ENCODE measurements around the gene CAP2. TPM values are rescaled to one million over a fixed set of nuclear protein-coding genes. Genes with fewer than 3 reads are reported as not detected.

Gene CAP2
- total RNA-seq, 1 donor from 2014 or later: 55.3 TPM

- peak; percentile 51 for DNase-seq (ENCODE audit: low read depth)
- Mint-ChIP-seq H3K9me3 (ENCODE audit: unreplicated experiment) (no peaks in the 10 kb centered on the region), H3K4me3 (ENCODE audit: unreplicated experiment) (no peak overlapping the region)
Measured at GRCh38 chr6:17349427-17349826, 44.0 kb upstream of the CAP2 start.

GRCh38 chr6:17352302-17352701, 41.1 kb upstream of the CAP2 start:
- Mint-ChIP-seq H3K27me3 (ENCODE audit: low read depth, unreplicated experiment) (no peaks in the 10 kb centered on the region), H3K4me3 (ENCODE audit: unreplicated experiment) (no peak overlapping the region), H3K9me3 (ENCODE audit: unreplicated experiment) (no peaks in the 10 kb centered on the region), H3K36me3 (ENCODE audit: low read depth, unreplicated experiment) (no peaks in the 10 kb centered on the region), H3K4me1 (ENCODE audit: low read depth, unreplicated experiment) (peaks cover 3% of the 10 kb centered on the region), H3K27ac (ENCODE audit: unreplicated experiment) (peak overlapping the region; percentile 34)
- no peak for FAIRE-seq
- H3K36me3 ChIP-seq (ENCODE audit: insufficient read depth, low read length): no peaks in the 10 kb centered on the region
- H4K20me1 ChIP-seq (ENCODE audit: insufficient read depth, low read length): no peaks in the 10 kb centered on the region
- no peak overlapping the region for H3K9ac ChIP-seq (ENCODE audit: low read length)
- TF ChIP-seq EZH2 (IDR thresholded peaks at IDR 0.05; ENCODE audit: insufficient read depth, low read length): no peak
- no peak for TF ChIP-seq CTCF (IDR thresholded peaks at IDR 0.05; ENCODE audit: insufficient read depth, low read depth, low read length)
- peaks cover 6% of the 10 kb centered on the region for H3K4me1 ChIP-seq (ENCODE audit: insufficient read depth, low read length)
- peak overlapping the region; percentile 26 for H3K27ac ChIP-seq (ENCODE audit: low read depth, low read length)
- peak; percentile 21 for DNase-seq (ENCODE audit: low read depth)
- no peaks in the 10 kb centered on the region for H3K9me3 ChIP-seq (ENCODE audit: insufficient read depth, low read depth, low read length)
- H2AFZ ChIP-seq (ENCODE audit: low read depth, low read length): no peak overlapping the region
- no peaks in the 10 kb centered on the region for H3K79me2 ChIP-seq (ENCODE audit: insufficient read depth, low read length)
- no peak overlapping the region for H3K4me3 ChIP-seq (ENCODE audit: insufficient read depth, low read depth, low read length)
- H3K4me2 ChIP-seq (ENCODE audit: low read length): no peak overlapping the region
- H3K27me3 ChIP-seq (ENCODE audit: insufficient read depth, low read length): no peaks in the 10 kb centered on the region

More at GRCh38 chr6:17349427-17349826, 44.0 kb upstream of the CAP2 start:
- Mint-ChIP-seq H3K27me3 (ENCODE audit: low read depth, unreplicated experiment) (peaks cover 6% of the 10 kb centered on the region), H3K36me3 (ENCODE audit: low read depth, unreplicated experiment) (peaks cover 1% of the 10 kb centered on the region), H3K27ac (ENCODE audit: unreplicated experiment) (no peak overlapping the region), H3K4me1 (ENCODE audit: low read depth, unreplicated experiment) (no peaks in the 10 kb centered on the region)
- no peak overlapping the region for H3K4me3 ChIP-seq (ENCODE audit: insufficient read depth, low read depth, low read length)
- no peak overlapping the region for H2AFZ ChIP-seq (ENCODE audit: low read depth, low read length)
- TF ChIP-seq CTCF (IDR thresholded peaks at IDR 0.05; ENCODE audit: insufficient read depth, low read depth, low read length) (no peak), EZH2 (IDR thresholded peaks at IDR 0.05; ENCODE audit: insufficient read depth, low read length) (no peak)
- no peaks in the 10 kb centered on the region for H3K4me1 ChIP-seq (ENCODE audit: insufficient read depth, low read length)
- H3K79me2 ChIP-seq (ENCODE audit: insufficient read depth, low read length): no peaks in the 10 kb centered on the region
- H3K9ac ChIP-seq (ENCODE audit: low read length): no peak overlapping the region
- no peaks in the 10 kb centered on the region for H3K27me3 ChIP-seq (ENCODE audit: insufficient read depth, low read length)
- H3K4me2 ChIP-seq (ENCODE audit: low read length): no peak overlapping the region
- H3K36me3 ChIP-seq (ENCODE audit: insufficient read depth, low read length): no peaks in the 10 kb centered on the region
- no peaks in the 10 kb centered on the region for H3K9me3 ChIP-seq (ENCODE audit: insufficient read depth, low read depth, low read length)
- FAIRE-seq: no peak
- H3K27ac ChIP-seq (ENCODE audit: low read depth, low read length): no peak overlapping the region
- no peaks in the 10 kb centered on the region for H4K20me1 ChIP-seq (ENCODE audit: insufficient read depth, low read length)

- no peak for FAIRE-seq
Measured at GRCh38 chr6:17353440-17354175, 39.8 kb upstream of the CAP2 start.

More at GRCh38 chr6:17353440-17354175, 39.8 kb upstream of the CAP2 start:
- Histone ChIP-seq H3K4me2 (ENCODE audit: low read length) (no peak overlapping the region), H3K27ac (ENCODE audit: low read depth, low read length) (no peak overlapping the region), H3K79me2 (ENCODE audit: insufficient read depth, low read length) (no peaks in the 10 kb centered on the region), H3K27me3 (ENCODE audit: insufficient read depth, low read length) (no peaks in the 10 kb centered on the region), H3K4me3 (ENCODE audit: insufficient read depth, low read depth, low read length) (no peak overlapping the region), H2AFZ (ENCODE audit: low read depth, low read length) (no peak overlapping the region), H3K9ac (ENCODE audit: low read length) (no peak overlapping the region), H3K4me1 (ENCODE audit: insufficient read depth, low read length) (peaks cover 6% of the 10 kb centered on the region), H3K9me3 (ENCODE audit: insufficient read depth, low read depth, low read length) (no peaks in the 10 kb centered on the region), H3K36me3 (ENCODE audit: insufficient read depth, low read length) (no peaks in the 10 kb centered on the region), H4K20me1 (ENCODE audit: insufficient read depth, low read length) (no peaks in the 10 kb centered on the region)
- H3K27ac Mint-ChIP-seq (ENCODE audit: unreplicated experiment): no peak overlapping the region
- DNase-seq (ENCODE audit: low read depth): no peak
- H3K36me3 Mint-ChIP-seq (ENCODE audit: low read depth, unreplicated experiment): no peaks in the 10 kb centered on the region
- peaks cover 1% of the 10 kb centered on the region for H3K27me3 Mint-ChIP-seq (ENCODE audit: low read depth, unreplicated experiment)
- peaks cover 3% of the 10 kb centered on the region for H3K4me1 Mint-ChIP-seq (ENCODE audit: low read depth, unreplicated experiment)
- H3K4me3 Mint-ChIP-seq (ENCODE audit: unreplicated experiment): no peak overlapping the region
- peaks cover 1% of the 10 kb centered on the region for H3K9me3 Mint-ChIP-seq (ENCODE audit: unreplicated experiment)
- no peak for TF ChIP-seq CTCF (IDR thresholded peaks at IDR 0.05; ENCODE audit: insufficient read depth, low read depth, low read length)
- TF ChIP-seq EZH2 (IDR thresholded peaks at IDR 0.05; ENCODE audit: insufficient read depth, low read length): no peak
